ENCODE data around the gene MYO1H.
"Not testable (repeated sequence)": the region's sequence is repeated elsewhere in the genome, so short reads cannot be mapped to it uniquely, and the experiment has no call there.

The MYO1H gene

DNA sequence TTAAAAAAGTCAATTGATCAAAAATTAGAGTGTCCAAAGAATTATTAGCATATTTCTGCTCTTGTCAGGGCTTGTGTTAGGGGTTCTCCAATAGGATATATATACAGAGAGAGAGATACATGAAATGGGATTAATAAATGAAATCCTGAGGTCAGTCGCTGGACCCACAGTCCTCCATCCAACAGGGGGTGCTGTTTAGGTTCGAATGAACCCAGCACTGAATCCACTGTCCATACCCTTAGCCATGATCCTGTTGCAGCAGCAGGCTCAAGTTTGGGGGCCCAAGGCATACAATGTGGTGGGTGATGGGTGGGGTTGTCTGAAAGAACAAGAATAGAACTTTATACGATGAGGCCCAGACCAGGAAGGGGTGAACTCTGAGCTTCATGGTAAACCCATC is 780 bp upstream of the MYO1H start:
- DNase-seq (ENCODE audit: low read depth): no peak

DNA sequence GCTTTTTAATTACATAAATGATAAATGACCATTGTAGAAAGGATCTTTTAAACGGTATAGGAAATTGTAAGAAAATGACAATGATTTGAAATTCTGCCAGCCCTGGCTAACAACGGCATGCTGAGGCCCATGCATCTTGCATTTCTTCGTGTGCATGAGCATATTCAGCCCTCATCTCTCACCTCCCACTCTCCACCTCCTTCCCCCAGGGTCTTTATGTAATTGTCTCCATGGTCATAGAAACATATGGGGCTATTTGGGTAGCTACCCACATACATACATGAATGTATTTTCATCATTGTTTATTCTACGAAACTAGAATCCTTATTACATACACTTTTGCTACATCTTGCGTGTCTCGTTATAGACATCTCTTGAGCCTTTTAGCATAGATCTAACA is 4.5 kb downstream of the MYO1H start:
- no peak for DNase-seq (ENCODE audit: low read depth)

DNA sequence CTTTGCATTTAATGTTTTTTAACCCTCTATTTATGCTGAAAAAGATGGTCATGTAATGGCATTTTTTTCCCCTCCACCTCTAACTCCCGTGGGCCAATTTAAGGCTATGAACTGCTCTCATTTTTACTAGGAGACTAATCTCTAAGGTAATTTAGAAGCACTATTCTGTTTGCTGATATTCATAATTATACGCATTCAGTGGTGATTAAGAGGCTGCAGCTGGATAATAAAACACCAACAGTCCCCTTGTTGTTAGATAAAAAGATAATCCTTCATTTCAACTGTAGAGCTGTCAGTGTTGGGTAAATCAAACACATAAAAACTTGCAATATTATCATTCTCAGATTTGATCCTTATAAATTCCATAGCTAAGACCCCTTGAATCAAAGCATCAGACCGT is 8.9 kb downstream of the MYO1H start:
- no peak for DNase-seq (ENCODE audit: low read depth)

DNA sequence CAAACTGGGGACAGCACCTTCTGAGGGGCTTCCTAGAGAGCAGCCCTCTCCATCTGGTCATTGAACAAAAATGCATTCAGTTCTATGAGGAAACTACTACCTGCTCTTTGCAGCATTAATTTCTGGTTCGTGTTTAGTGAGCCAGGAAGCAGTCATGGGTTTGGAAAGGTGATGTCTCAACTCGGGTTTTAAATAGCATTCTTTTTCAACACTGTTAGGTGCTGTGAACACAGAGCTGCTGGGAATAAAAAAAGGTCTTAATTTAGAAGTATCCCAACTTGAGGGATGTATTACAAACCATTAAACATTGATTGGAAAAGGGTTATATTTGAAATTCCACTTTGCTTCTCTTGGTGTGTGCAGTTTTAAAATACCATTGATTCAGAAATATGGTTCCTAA is 9.3 kb downstream of the MYO1H start:
- DNase-seq (ENCODE audit: low read depth): no peak

DNA sequence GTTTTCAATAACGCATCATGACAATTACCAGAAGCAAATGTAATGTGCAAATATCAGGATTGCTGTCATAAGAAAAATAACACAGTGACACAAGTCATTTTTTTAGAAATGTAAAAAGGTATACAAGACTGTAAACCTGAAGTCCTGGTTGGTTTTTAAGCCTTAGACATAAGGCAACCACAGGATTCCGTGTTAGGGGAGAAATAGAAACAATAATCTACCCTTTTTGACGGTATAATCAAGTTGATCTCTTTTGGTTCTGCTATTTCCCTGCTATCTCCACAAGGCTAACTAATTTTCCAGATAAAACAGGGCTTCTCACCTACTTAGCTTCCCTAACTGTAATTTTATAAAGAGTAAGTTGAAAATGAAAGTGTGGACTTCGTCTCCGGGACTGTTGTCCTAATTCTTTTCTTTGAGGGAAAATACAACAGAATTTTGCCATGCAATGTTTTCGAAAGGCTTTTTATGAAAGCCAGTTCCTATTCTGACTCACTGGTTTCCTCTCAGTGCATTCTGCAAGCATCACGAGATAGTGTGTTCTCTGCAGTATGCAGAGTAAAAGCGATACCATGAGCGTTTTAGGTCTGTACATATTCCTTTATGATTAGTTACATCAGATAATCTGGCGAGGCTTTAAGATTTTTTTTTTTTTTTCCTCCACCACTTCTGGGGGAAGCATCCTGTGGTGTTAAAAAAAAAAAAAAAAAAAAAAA is 10.6 kb downstream of the MYO1H start:
- DNase-seq (ENCODE audit: low read depth): no peak

DNA sequence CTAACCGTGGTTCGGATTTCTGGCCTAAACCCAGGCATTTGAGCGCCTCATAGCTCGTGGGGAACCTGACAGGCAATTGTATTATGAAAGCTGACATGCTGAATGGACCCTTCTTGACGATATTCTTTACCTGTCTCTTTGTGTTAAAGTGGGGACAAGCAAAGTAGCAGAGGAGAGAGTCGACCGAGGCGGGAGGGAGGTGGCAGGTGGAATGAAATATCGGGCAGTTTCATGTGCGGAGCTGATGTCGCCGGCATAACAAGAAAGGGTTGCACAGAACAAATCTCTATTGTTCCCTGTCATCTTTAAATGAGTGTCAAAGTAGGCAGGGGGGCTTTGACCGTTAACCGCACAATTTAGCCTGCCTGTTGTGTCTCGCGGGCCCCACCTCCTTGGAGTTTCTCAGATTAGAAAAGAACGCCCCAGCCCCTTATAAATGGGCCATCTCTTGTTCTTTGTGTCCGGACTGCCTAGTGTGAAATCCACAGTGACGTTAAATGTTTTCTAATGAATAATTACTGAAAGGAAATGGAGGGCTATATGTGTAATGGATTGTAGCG is 11.5 kb downstream of the MYO1H start:
- DNase-seq (ENCODE audit: low read depth): no peak

DNA sequence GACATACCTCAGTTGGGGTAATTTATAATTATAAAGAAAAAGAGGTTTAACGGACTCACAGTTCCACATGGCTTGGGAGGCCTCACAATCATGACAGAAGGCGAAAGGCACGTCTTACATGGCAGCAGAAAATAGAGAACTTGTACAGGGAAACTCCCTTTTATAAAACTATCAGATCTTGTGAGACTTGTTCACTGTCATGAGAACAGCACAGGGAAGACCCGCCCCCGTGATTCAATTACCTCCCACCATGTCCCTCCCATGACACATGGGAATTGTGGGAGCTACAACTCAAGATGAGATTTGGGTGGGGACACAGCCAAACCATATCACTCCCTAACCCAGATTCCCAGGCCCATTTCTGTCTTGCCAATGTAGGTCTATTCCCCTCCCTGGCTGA is 22.1 kb downstream of the MYO1H start:
- no peak for DNase-seq (ENCODE audit: low read depth)

DNA sequence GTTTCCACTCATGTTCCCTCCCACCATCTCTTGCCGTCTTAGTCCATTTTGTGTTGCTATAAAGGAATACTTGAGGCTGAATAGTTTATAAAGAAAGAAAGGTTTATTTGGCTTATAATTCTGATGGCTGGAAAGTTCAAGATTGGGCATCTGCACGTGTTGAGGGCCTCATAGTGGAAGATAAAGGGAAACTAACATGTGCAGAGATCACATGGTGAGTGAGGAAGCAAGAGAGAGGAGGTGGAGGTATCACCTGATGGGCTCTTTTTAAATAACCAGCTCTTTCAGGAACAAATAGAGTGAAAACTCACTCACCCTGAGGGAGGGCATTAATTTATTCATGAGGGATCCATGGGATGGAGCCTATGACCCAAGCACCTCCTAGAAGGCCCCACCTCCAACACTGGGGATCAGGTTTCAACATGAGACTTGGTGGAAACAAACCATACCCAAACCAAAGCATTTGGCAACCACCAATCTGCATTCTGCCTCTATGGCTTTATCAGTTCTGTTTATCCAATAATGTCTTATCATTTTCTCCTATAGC is 29.5 kb downstream of the MYO1H start:
- DNase-seq (ENCODE audit: low read depth): no peak

DNA sequence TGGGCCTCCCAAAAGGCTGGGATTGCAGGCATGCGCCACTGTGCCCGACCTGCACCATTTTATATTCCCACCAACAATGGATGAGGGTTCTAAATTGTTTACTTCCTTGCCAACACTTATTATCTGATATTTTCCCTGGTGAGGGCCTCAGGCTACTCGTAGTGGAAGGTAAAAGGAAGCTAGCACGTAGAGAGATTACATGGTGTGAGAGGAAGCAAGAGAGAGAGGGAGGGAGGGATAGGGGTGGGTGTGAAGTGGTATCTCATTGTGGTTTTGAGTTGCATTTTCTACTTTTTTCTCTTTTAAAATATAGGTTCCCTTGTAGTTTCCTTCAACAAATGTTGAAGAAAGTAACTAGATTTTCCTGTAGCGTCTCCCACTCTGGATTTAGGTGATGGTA is 30.9 kb downstream of the MYO1H start:
- DNase-seq (ENCODE audit: low read depth): no peak

DNA sequence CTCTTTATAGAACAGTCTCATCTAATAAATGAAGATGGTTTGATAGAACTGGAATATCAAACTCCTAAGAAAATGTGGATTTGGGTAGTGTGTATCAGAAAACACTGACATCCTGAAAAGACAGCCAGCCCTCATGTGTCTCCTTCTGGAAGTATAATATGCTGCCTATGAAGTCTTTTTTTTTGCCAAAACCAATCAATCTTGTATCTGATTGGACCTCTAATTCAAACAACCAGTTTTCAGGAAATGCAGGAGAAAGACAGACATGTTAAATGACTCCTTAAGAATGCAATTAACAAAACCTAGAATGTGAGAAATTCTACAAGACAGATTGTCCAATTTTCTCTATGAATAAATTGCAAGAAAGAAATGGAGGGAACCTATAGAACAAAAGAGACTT is 34.3 kb downstream of the MYO1H start:
- DNase-seq (ENCODE audit: low read depth): no peak

DNA sequence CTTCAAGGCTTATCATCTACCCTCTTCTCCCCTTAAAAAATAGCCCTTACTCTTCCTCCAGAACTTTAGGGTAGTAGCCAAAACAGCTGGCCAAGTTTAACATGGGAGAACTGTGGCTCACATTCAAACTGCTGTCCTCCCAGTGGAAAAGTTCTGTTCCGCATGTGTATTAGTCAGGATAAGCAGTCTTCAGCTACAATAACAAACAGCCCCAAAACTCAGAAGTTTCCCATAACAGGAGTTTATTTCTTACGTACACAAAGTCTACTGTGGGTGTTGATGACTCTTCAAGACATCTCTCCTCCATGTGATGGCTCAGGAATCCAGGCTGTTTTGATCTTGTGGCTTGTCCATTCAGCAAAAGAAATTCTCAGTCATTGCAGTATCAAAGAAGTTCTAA is 35.5 kb downstream of the MYO1H start:
- no peak for DNase-seq (ENCODE audit: low read depth)

DNA sequence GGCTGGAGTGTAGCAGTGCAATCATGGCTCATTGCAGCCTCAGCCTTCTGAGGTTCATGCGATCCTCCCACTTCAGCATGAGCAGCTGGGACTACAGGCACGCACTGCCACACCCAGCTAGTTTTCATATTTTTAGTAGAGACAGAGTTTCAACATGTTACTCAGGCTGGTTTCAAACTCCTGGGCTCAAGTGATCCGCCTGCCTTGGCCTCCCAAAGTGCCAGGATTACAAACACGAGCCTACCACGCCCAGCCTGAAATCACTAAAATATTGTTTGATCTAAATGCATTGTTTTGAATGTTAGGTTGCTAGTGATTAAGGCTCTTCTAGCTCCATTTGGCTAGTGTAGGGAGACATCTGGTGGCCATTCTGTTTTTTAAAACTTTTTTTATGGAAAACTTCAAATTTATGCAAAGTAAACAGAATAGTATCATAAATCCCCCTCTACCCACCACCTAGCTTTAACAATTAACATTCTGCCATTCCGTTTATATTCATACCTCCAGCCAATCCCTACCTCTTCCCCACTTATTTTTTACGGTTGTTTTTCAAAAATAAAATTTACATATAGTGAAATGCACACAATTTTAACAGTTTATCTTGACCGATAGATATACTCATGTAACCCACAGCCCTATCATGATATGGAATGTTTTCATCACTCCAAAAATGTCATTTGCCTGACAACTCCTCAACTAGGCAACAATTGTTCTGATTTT is 37.8 kb downstream of the MYO1H start:
- peak; percentile 66 for DNase-seq (ENCODE audit: low read depth)

DNA sequence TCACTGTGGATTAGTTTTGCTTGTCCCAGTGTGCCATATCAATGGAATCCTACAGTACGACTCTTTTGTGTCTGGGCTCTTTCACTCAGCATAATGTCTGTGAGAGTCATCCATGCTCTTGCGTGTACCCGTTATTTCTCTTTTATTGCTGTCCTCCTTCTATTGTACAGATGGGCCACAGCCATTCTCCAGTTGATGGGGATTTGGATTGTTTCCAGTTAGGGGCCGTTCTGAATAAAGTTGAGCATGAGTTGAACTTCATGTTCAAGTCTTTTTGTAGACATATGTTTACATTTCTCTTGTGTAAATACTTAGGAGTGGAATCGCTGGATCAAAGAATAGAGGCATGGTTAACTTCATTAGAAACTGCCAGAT is 38.3 kb downstream of the MYO1H start:
- no peak for DNase-seq (ENCODE audit: low read depth)

DNA sequence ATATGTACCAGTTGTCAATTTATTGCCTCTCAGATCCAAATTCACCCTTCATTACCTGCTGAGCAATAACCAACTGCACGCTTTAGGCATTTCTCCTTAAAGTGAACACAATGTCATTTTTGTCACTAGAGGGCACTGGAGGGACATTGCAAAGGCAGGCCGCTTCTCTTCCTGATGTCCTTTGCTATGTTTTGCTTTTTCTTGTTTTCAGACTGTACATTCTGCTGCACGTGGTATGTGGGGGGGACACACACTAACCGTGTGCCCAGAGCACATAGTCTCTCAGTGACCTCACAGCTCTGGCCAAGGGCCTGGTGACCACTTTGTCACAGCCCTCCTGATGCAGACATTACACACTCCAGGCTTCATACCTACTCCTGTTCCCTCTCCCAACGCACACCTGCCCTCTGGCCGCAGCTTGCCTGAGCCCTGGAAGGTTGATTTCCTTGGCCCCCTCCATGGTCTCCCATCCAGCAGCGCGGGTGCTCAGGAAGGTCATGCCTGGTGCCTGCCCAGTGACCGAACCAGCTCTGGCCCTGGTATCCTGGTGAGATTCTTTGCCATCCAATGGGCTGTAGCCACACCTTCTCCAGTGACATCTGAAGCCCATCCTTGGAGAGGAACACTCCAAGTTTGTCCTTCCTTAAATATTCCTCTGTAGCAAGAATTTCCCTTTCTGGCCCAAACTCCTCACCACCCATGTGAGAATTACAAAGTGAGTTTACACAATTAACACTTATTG is 39.9 kb downstream of the MYO1H start:
- peak; percentile 67 for DNase-seq (ENCODE audit: low read depth)

DNA sequence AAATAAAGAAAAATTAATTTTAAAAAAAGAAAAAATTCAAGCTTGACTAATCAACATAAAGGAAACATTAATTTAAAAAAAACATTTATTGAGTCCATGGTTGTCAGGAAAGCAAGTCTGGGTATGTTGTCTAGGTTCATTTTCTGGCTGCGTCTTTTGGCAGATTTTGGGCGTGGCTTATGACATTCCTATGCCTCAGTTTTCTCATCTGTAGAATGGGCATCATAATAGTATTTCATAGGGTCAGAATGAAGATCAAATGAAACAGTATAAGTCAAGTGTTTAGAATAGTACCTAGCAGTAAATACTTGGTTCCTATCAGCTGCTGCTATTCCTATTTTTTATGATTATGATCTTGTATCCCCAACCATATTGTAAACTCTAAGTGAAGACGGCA is 40.5 kb downstream of the MYO1H start:
- no peak for DNase-seq (ENCODE audit: low read depth)

DNA sequence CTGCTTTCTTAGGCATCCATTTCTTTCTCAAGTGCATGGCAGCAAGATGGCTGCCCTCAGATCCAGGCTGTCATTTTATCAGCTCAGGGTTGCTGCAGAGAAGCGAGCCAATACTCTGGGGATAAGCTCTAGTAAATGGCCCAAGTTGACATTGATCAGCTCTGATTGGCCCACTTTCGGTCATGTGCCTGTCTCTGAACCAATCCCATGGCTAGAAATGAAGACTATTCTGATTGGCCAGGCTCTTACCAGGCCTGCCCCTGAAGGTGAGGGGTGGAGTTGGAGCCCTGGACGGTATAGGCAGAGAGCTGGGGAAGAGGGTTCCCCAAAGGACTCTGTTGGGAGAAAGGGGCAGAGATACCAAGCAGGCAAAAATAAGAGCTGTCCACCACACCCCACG is 41.4 kb downstream of the MYO1H start:
- peak; percentile 10 for DNase-seq (ENCODE audit: low read depth)

DNA sequence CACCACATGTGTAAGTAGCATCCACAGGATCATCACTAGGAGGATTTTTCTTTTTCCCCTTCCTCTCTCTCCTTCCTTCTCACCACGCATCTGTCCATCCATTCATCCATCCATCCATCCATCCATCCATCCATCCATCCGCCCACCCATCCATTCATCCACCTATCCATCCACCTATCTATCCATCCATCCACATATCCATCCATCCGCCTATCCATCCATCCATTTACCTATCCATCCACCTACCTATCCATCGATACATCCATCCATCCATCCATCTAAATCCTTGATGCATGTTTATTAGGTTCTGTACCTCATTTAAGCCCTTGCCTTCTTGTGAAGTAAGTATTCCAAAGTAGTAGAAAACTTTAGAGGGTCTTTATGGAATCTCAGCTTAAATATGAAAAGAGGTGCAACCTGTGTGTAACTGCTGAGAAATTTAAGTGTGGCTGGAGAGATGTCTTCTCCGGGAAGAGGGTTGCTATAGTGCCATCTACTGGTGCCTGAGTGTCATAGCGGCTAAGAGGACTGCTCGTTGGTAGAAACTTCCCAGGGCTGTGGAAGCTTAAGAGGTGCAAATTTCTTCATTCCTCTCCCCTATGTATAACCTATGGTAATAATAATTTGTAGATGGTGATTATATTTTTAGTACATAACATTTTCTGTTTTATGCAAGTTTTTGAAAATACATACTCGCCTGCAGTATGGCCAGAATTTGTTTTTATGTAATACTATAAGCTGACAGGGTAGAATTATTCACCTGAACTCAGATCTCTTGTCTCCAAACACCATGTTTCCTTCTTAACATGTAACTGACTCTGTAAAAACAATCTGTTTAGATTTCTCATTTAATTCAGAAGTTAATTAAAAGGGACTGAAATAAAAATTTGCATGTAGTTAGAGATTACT is 46.0 kb downstream of the MYO1H start:
- DNase-seq (ENCODE audit: low read depth): peak; percentile 69

DNA sequence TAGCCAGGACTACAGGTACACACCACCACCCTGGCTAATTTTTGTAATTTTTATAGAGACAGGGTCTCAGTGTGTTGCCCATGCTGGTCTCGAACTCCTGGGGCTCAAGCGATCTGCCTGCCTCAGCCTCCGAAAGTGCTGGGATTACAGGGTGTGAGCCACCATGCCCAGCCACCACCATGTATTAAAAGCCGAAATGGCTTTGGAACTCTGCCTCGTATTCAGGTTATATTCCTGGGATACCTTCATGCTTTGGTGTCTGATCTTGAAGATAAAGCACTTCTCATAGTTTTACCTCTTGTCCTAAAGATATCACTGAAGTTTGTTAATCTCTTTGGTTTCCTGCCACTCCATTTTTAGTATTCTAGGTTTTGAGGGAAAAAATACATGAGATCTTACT is 47.2 kb downstream of the MYO1H start:
- no peak for DNase-seq (ENCODE audit: low read depth)

DNA sequence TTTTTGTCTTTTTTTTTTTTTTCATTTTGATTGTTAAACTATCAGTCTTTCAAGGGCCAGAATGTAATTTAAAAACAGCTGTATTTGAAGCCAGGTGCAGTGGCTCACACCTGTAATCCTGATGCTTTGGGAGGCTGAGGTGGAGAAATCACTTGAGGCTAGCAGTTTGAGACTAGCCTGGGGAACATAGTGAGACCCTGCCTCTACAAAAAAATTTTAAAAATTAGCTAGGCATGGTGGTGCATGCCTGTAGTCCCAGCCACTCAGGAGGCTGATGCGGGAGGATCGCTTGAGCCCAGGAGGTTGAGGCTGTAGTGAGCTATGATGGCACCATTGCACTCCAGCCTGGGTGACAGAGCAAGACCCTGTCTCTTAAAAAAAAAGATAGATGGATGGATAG is 57.1 kb downstream of the MYO1H start:
- not testable (repeated sequence) for DNase-seq (ENCODE audit: low read depth)

DNA sequence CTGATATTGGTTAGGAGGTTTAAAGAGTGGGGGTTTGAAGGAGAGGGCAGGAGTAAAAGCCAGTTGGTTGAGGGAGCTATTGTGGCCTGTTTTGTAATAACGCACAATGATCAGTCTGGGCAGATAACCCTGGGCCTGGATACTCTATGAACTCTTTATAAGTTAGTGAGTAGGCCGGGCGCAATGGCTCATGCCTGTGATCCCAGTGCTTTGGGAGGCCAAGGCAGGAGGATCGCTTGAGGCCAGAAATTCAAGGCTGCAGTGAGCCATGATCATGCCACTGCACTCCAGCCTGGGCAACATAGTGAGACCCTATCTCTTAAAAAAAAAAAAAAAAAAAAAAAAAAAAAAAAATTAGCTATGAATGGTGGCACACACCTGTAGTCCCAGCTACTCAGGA is 58.4 kb downstream of the MYO1H start:
- DNase-seq (ENCODE audit: low read depth): not testable (repeated sequence)

DNA sequence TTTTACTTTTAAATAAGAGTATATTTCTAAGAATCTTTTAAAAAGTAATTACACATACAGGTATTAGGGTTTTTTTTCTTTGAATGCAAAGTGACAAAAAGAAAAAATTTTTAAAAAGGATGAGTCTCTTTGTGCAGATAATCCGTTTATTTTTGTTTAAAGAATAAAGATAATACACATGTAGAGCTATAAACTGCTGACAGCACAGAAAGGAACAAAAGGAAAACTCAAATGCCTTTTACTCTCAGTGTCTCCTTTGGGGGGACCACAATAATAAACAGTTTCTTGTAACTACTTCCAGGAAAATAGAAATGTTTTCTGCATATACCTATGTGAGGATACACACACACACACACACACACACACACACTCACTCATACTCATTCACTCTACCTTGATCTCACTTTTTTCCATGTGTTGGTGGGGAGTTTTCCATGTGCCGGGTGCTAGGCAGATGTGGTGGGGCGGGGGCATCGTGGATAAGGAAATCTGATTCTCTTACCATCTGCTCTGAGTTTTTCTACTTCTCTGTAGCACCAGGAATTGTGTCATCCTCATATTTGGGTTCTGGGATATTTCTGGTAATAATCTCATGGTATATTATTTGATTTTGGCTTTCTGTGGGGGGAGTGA is 71.3 kb downstream of the MYO1H start:
- DNase-seq (ENCODE audit: low read depth): no peak

Data from ELR (cell line).